HG02852 (cell line): Measurements from ENCODE around the gene NOTCH2NLA.
"Not testable (repeated sequence)": the region's sequence is repeated elsewhere in the genome, so short reads cannot be mapped to it uniquely, and the experiment has no call there.

Source experiments
- ATAC-seq: cut with Tn5 transposase; IDR thresholded peaks from one replicate; pipeline ENCODE4 v1.9.1; 2021; ENCODE audit warnings: mild to moderate bottlenecking, moderate library complexity; ENCODE audit not compliant: unreplicated experiment

NOTCH2NLA gene

DNA sequence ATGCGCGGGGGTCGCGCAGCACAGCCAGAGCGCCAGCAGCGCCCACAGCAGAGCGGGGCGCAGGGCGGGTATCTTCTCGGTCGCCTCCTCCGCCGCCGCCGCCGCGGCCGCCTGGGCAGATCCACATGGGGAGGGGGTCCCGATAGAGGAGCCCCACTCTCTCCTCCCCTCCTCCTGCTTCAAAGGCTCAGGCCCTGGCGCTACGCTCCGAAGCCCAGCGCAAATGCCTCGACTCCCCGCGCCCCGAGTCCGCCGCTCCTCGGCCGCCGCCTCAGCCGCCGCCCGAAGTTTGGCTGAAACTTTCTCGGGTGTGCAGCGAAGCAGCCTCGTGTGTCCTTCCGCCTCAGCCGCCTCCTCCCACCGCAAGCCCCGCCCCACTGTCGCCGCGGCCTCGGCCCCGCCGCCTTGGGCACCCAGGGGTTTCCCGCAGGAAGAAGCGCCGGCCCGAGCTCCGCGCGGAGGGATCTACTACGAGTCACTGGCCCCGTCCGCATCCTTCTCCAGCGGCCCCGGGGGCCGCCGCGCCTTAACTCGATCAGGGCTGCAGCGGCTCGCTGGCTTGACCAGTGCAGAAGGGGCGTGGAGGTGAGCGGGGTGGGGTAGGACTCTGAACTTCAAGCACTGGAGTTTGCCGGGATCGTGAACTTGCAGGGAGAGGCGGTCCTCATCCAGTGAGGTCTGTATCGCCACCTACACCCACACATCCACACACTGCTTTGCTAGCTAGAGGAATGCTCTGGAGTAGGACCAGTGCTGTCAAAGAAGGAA is at the start of gene NOTCH2NLA:
TSS of gene NOTCH2NLA (minus strand) at position 312 of the 768 bp plus-strand sequence. CDS start 39,684 bp downstream, outside the sequence.
- peak; percentile 50 for ATAC-seq

- ATAC-seq, result peak; percentile 68
Observed at GRCh38 chr1:146278346-146278745, 49.5 kb upstream of the NOTCH2NLA start.

DNA sequence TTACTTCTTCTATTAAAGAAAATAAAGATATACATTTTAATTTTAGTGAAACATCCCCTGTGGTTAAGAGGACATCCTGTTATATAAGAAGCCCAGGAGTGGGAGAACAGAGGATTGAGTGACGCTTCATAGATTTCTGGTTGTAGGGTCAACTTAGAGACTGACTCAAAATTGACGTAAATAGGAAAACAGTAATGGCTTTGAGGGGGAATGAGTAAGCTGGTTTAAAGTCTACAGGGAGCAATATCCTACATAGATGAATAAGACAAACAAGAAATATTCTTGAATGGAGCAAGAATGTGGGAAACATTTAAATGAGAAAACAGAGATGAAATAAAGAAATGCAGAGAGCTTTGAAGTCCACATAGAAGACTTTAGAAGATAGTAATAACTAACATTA is 48.3 kb upstream of the NOTCH2NLA start:
- not testable (repeated sequence) for ATAC-seq

- ATAC-seq, result not testable (repeated sequence)
Observed at GRCh38 chr1:146274083-146274482, 45.3 kb upstream of the NOTCH2NLA start.

DNA sequence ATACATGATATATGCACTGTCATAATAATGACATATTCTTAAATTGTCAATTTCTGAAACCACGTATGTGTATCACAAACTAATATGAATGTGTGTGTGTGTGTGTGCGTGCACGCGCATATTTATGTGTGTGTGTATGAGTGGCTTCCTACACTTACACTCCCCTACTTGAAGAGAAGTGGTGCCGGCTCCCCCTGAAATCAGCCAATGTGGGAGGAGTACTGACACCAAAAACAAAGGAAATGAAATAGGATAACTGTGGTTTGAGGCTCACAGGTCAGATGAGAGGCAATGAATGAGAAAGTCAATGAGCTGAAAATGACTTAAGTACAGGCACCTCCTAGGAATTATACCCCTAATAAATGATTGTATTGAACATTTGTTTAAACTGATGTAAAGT is 44.4 kb upstream of the NOTCH2NLA start:
- ATAC-seq, result not testable (repeated sequence)

- ATAC-seq, result not testable (repeated sequence)
Observed at GRCh38 chr1:146272734-146273133, 43.9 kb upstream of the NOTCH2NLA start.

GRCh38 chr1:146271977-146272376 is 43.2 kb upstream of the NOTCH2NLA start:
- not testable (repeated sequence) for ATAC-seq

- ATAC-seq, result not testable (repeated sequence)
Observed at GRCh38 chr1:146270129-146270528, 41.3 kb upstream of the NOTCH2NLA start.

- not testable (repeated sequence) for ATAC-seq
Observed at GRCh38 chr1:146266179-146266748, 37.4 kb upstream of the NOTCH2NLA start.

DNA sequence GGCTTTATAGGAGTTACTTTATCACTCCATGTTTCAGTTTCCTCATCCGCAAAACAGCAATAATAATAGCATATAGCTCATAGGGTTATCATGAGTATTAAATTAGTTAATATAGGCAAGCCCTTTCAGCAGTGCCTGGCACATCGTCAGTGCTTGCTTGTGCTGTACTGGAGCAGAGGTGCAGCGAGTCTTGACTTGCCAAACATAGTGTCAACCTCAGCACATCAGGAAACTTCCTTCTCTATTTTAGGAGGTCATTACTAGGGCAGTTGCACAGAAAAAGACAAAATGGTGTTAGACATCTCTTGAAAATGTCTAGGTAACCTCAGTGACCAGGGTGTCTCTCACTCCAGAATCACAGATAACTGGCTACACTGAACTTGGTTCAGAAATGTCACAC is 35.9 kb upstream of the NOTCH2NLA start:
- not testable (repeated sequence) for ATAC-seq

DNA sequence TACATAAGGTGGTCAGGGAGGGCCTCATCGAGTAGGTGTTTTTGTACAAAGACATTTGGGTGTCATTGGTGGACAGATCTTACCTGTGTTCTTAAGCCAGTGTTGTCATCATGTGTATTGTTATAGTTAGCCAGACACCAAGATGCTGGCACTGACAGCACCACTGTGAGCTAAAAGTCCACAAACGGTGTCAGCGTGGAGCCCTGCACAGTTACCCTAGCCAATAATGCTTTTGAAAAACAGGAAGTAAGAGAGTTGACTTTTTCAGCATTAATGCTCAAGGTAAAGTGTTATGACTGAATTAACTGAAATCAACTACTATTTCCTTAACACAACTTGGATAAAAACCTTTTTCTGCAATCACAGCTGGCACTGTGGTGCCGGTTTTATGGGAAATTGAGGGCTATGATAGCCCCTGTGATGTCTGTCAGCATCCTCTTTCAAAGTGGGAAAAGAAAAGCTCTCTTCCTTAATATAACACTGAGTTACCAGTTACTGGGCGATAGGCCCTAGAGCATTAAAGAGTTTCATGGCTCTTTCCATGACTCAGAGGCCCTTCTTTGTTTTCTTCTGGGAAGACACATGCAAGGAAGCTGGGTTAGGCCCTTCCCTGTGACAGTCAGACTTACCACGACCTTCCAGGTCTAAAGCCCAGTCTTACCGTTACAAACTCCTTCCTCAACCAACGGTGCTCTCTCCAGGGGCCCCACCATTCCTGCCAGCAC is 31.3 kb upstream of the NOTCH2NLA start:
- not testable (repeated sequence) for ATAC-seq

DNA sequence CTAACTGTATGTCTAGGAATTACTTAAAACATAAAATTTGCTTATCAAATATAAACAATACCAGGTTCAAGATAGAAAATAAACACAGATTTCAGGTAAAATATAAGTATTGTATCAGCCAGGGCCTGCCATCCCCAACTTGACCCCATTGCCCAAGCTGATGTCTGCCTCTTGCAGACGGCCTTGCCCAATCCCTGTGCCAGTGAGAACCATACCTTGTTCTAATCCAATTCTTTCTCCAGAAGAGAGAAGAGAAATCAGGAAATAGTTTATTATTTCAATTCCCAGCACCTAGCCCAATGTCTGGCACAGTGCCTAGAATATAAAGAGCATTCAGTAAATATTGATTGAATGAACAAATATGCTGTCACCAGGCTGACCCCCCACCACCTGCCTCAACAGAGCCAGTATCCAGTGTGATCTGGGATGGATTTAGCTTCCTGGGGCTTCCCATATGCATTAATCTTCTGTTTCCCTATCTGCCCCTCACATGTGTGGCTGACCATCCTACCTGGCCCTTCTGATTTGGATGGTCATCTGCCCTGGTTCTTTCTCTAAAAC is 29.3 kb upstream of the NOTCH2NLA start:
- not testable (repeated sequence) for ATAC-seq

DNA sequence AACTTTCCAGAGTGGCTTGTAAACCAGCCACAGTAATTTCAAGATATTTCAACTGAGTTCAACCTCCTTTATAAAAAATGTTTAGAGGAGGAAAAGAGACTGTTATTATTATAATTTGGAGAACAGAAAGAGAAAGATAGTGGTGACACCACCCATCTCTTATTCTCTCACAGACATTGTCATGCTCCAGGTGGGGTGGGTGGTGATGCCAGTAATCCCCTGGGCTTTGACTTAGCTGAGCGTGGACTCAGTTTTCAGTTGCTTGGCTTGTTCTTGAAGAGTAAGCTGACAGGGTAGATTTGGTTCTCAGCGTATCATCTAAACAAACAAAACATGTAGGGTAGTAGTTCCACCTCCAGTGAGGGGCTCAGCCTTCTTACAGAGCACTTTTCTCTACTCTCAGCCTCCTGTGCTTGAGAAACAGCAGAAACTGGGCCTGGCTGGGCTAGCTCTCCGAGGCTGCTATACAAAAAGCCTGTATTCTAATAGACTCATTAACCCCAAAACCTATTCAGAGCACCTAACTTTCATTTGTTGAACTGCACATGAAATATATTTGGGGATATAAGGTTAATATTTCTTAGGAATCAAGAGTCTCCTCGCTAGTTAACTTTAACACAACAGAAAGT is 25.9 kb upstream of the NOTCH2NLA start:
- not testable (repeated sequence) for ATAC-seq

DNA sequence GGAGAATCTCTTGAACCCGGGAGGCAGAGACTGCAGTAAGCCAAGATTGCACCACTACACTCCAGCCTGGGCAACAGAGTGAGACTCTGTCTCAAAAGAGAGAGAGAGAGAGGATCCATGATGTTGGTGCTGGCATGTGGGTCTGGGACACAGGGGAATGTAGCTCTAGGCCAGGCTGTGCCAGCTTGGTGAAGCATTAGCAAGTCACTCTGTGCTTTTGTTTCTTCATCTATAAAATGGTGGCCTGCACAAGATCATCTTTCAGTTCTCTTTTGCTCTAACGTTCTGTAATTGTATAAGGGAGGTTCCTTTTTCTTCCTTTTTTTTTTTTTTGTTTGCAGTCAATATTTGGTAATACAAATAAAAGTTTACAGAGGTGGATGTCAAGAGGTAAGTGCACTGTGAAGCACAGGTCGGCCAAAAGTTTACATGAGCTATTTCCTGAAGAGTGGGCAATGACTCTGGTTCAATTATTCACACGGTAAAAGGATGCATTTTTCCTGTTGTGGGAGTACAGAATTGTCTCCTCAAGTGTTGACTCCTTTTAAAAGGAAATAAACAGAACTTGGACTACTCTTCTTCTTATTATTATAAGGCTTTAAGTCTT is 24.5 kb upstream of the NOTCH2NLA start:
- ATAC-seq, result not testable (repeated sequence)

- not testable (repeated sequence) for ATAC-seq
Observed at GRCh38 chr1:146251523-146251922, 22.7 kb upstream of the NOTCH2NLA start.

GRCh38 chr1:146248643-146249042 is 19.8 kb upstream of the NOTCH2NLA start:
- ATAC-seq, result not testable (repeated sequence)

- not testable (repeated sequence) for ATAC-seq
Observed at GRCh38 chr1:146236626-146237025, 7.8 kb upstream of the NOTCH2NLA start.

GRCh38 chr1:146236026-146236601 is 7.3 kb upstream of the NOTCH2NLA start:
- not testable (repeated sequence) for ATAC-seq

- not testable (repeated sequence) for ATAC-seq
Observed at GRCh38 chr1:146228144-146228682, 608 bp downstream of the NOTCH2NLA start.

DNA sequence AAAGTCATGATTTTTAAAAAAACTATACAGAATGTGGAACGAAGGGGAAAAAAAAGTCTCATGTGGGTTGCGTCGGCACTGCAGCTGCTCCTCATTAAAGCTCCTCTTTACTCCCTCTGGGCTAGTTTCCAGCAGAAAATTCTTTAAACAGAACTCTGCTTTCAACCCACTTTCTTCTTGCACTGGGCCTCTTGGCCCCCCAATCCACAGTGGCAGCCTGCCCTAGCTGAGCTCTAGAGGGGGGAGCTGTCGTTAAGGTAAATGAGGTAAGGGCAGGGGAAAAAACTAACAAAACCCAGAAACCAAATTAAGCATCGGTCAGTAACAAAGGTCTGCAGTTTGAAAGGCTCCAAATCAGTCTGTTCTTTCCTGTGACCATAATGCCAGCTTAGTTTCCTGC is 54.3 kb downstream of the NOTCH2NLA start:
- not testable (repeated sequence) for ATAC-seq
